OCI-LY3 (cell line): ENCODE results near the gene NTSR2.

Source experiments
- H2AFZ ChIP-seq: fragments of 200-600, 300-600 bp; shearing (Covaris generic); 2 replicates; pipeline ENCODE4 v1.6.0; 2014; ENCODE audit warnings: antibody characterized with exemption, low read depth, low read length
- H3K27ac ChIP-seq: fragments of 200-600, 300-600 bp; sonication (generic); 2 replicates; pipeline ENCODE4 v1.5.1; 2014; ENCODE audit warnings: mild to moderate bottlenecking, low read length, moderate library complexity, mixed read lengths
- H3K27me3 ChIP-seq: fragments of 200-600, 300-600 bp; sonication (generic); 2 replicates; pipeline ENCODE4 v1.6.1; 2014; ENCODE audit warnings: low read depth, low read length, mixed read lengths
- H3K36me3 ChIP-seq: fragments of 200-600, 300-600 bp; sonication (generic); replicated peaks from 2 replicates; pipeline ENCODE3; 2014; ENCODE audit warnings: low read depth, low read length, mixed read lengths
- H3K4me1 ChIP-seq: fragments of 300-600, 200-600 bp; sonication (generic); 2 replicates; pipeline ENCODE4 v1.6.1; 2014; ENCODE audit warnings: low read length, mixed read lengths
- H3K4me2 ChIP-seq: fragments of 200-600, 300-600 bp; sonication (generic); 2 replicates; pipeline ENCODE4 v1.6.1; 2014; ENCODE audit warnings: low read length, mixed read lengths
- H3K4me3 ChIP-seq: fragments of 300-600, 200-600 bp; sonication (generic); 2 replicates; pipeline ENCODE4 v1.5.1; 2014; ENCODE audit warnings: antibody characterized with exemption, mild to moderate bottlenecking, low read length, moderate library complexity
- H3K79me2 ChIP-seq: fragments of 300-600, 200-600 bp; shearing (Covaris generic); 2 replicates; pipeline ENCODE4 v1.6.1; 2014; ENCODE audit warnings: mild to moderate bottlenecking, low read length, mixed read lengths
- H3K9ac ChIP-seq: fragments of 300-600, 200-600 bp; shearing (Covaris generic); 2 replicates; pipeline ENCODE4 v1.6.0; 2014; ENCODE audit warnings: mild to moderate bottlenecking, low read length, moderate library complexity
- H3K9me3 ChIP-seq: fragments of 200-600, 300-600 bp; shearing (Covaris generic); 2 replicates; pipeline ENCODE4 v1.6.1; 2014; ENCODE audit warnings: low read length, mixed read lengths; ENCODE audit not compliant: insufficient read depth
- H4K20me1 ChIP-seq: fragments of 200-600, 300-600 bp; sonication (generic); 2 replicates; pipeline ENCODE4 v1.6.1; 2016; ENCODE audit warnings: low read length, mixed read lengths; ENCODE audit not compliant: insufficient read depth
- EZH2phosphoT487 ChIP-seq: fragments of 200-600 bp; shearing (Covaris generic); IDR thresholded peaks from 2 replicates; pipeline ENCODE4 v1.6.1; 2018; ENCODE audit warnings: antibody characterized with exemption, mixed run types, low read depth
- TF ChIP-seq, protein P1 (sequence below): fragments of 200-600, 300-600 bp; sonication (generic); IDR thresholded peaks from 2 replicates; pipeline ENCODE4 v1.5.1; 2014; ENCODE audit warnings: antibody characterized with exemption, low read length, low read depth

The NTSR2 gene

DNA sequence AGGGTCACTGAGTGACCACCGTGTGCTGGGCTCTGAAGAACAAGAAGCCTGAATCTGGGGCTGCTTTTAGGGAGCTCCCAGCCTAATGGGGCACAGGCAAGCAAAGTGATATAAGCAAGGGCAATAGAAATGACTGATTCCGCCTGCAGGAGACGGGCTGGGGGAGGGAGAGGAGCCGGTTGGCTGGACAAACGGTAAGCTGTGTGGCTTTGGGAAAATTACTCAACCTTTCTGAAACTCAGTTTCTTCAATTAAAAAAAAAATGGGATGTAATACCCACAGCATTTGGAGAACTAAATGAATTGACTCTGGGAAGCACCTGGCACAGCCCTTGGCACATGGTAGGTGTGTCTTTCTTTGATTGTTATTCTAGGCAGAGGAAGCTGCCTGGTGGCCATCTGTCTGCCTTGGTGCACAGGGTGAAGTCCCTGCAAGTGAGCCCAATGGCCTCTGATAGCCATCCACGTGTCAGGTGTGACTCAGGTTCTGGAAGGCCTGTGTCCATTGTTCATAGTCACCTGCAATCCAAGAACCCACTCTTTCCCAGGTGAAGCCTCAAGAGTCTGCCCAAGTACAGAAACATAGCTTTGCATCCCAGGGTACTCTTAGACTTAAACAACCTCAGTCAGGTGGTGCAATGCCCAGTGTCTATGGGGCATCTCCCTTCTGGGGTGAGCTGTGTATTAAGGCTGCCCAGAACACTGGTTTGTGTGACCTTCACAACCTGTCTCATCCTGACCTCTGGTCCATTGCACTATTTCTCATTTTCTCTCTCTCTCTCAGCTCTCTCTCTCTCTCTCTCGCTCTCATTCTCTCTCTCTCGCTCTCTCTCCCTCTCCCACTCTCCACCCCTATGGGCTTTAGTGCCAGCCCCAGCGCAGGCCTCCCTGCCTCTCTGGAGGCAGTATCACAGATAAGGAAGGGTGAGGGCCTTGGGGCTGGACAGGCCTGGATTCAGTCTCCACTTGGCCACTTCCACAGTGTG, 30.0 kb upstream of the NTSR2 start:
- Histone ChIP-seq H3K9me3 (no peaks in the 10 kb centered on the region), H3K4me1 (peaks cover 12% of the 10 kb centered on the region), H3K27ac (no peak overlapping the region), H3K79me2 (no peaks in the 10 kb centered on the region), H3K27me3 (no peaks in the 10 kb centered on the region), H3K4me2 (no peak overlapping the region), H3K9ac (no peak overlapping the region), H3K4me3 (no peak overlapping the region), H2AFZ (no peak overlapping the region), H3K36me3 (no peaks in the 10 kb centered on the region), H4K20me1 (no peaks in the 10 kb centered on the region)
- TF ChIP-seq, protein P1, sequence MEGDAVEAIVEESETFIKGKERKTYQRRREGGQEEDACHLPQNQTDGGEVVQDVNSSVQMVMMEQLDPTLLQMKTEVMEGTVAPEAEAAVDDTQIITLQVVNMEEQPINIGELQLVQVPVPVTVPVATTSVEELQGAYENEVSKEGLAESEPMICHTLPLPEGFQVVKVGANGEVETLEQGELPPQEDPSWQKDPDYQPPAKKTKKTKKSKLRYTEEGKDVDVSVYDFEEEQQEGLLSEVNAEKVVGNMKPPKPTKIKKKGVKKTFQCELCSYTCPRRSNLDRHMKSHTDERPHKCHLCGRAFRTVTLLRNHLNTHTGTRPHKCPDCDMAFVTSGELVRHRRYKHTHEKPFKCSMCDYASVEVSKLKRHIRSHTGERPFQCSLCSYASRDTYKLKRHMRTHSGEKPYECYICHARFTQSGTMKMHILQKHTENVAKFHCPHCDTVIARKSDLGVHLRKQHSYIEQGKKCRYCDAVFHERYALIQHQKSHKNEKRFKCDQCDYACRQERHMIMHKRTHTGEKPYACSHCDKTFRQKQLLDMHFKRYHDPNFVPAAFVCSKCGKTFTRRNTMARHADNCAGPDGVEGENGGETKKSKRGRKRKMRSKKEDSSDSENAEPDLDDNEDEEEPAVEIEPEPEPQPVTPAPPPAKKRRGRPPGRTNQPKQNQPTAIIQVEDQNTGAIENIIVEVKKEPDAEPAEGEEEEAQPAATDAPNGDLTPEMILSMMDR, result no peak
- TF ChIP-seq EZH2phosphoT487, result no peak

DNA sequence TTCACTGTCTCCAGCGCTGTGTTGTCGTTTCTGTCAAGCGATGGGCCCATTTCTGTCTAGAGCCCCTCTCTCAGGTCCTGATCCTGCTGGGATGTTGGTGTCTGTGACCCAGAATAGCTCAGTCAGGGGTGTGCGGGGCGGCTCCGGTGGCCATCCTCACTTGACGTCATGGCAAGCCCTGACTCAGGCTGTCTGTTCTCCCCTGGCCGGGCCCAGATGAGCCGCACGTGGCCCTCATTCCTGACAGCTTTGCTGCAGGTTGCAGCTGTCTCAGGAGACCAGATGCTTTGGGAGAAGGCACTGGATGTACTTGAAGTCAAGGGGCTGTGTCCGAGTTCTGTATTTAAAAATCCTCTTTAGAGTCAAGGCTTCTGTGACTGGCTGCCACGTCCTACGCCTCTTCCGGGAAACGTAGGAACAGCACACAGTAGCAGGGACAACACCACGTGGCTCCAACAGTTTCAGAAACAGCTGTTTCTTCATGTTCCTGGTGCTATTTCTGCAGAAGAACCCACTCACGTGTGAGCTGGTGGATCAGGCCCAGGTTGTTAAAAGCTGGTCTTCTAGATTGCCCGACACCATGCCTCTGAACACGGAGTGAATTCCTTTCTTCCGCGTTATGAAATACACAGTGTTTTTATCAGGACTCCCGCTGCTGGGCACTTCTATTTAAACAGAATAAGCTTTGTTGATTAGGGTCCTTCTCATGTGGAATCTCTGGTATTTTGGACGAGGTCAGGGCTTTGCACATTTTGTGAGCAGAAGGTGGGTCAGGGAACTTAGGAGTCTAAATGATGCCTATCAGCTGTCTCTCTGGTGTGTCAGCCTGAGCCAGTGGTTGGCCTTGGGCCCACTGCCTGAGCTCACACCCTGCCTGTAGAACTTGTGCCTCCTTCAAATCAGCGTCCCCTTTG, 28.3 kb upstream of the NTSR2 start:
- Histone ChIP-seq H4K20me1 (no peaks in the 10 kb centered on the region), H3K4me2 (no peak overlapping the region), H2AFZ (no peak overlapping the region), H3K27ac (no peak overlapping the region), H3K36me3 (no peaks in the 10 kb centered on the region), H3K4me3 (no peak overlapping the region), H3K79me2 (no peaks in the 10 kb centered on the region), H3K9ac (no peak overlapping the region), H3K9me3 (no peaks in the 10 kb centered on the region), H3K4me1 (peaks cover 7% of the 10 kb centered on the region), H3K27me3 (no peaks in the 10 kb centered on the region)
- TF ChIP-seq, protein P1, result no peak
- no peak for TF ChIP-seq EZH2phosphoT487

DNA sequence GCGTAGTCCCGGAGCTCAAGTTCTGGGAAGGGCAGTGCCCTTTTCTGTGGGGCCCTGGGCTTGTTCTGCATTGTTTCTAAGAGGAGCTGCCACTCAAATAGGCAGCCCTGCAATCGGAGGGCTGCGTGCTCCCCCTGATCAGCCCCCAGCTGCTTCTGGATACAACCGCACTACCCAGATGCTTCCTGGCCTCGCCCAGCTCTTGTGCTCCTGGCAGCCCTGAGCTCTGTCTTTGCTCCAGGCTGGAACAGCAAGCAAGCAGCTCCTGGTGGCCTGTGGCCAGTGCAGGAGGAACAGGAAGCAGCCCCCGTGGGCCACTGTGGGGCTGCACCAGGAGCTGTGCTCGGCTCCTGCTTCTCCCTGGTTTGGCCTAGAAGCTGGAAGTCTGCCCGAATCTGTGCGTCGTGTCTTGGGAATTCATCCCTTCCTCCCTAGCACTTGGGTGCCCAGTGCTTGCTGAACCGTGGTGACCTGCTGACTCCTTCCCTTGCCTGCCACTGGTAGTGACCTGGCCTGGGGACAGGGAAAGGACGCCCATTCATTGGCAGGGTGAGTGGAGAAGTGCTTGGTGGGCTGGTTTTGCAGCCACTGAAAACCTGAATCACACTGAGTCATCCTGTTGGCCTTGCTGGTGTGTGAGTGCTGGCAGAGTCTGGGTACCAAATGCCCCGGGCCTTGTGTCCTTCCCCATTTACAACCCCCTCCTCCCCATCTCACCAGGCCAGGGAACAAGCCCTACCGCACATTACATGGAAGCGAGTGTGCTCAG, 27.3 kb upstream of the NTSR2 start:
- Histone ChIP-seq H3K27me3 (no peaks in the 10 kb centered on the region), H4K20me1 (no peaks in the 10 kb centered on the region), H3K9me3 (no peaks in the 10 kb centered on the region), H3K4me3 (no peak overlapping the region), H3K4me1 (peaks cover 7% of the 10 kb centered on the region), H3K9ac (no peak overlapping the region), H3K4me2 (no peak overlapping the region), H2AFZ (no peak overlapping the region), H3K27ac (no peak overlapping the region), H3K79me2 (no peaks in the 10 kb centered on the region), H3K36me3 (no peaks in the 10 kb centered on the region)
- no peak for TF ChIP-seq EZH2phosphoT487
- TF ChIP-seq, protein P1, result no peak
